Endothelial cell of umbilical vein (primary cell): ENCODE results near the gene TEX47. TPM values are rescaled to one million over a fixed set of nuclear protein-coding genes. Genes with fewer than 3 reads are reported as not detected.

Source experiments
- BruUV-seq: library from RNA; stranded (reverse); fragments of 400-500 nt; replicated peaks from 2 replicates; lab custom pipeline; 2021; lab: Mats Ljungman, UMichigan
- CTCF ChIA-PET: fragments of 300-600, 350-600 bp; sonication (Branson Sonifier 250); formaldehyde crosslinking; loops from one replicate; lab custom pipeline; 2021; ENCODE audit warnings: antibody characterized with exemption, inconsistent platforms; lab: Charles Lee
- POLR2A ChIA-PET: fragments of 300-600, 350-600 bp; sonication (Branson Sonifier 250); formaldehyde crosslinking; loops from one replicate; lab custom pipeline; 2021; ENCODE audit warnings: antibody characterized with exemption, inconsistent platforms; lab: Charles Lee
- DNase-seq: peaks from one replicate; pipeline ENCODE4 v3.0.0-alpha.2; 2011; ENCODE audit warnings: low read depth, low spot score
- FAIRE-seq: peaks from 2 replicates; lab custom pipeline; 2011; peaks lifted over from hg19 to GRCh38; lab: Jason Lieb, UNC
- H2AFZ ChIP-seq: 2 replicates; pipeline ENCODE4 v1.6.0; 2012; ENCODE audit warnings: low read depth, low read length, control low read depth, inconsistent platforms
- H3K27ac ChIP-seq: 2 replicates; pipeline ENCODE4 v1.5.1; 2011; ENCODE audit warnings: low read depth, mild to moderate bottlenecking, control low read depth, low read length, moderate library complexity; ENCODE audit not compliant: insufficient read depth
- H3K27me3 ChIP-seq, 2 experiments: 2 replicates each; pipeline versions ENCODE4 v1.6.0 to v1.6.1; 2011; ENCODE audit warnings: low read length in 2 of 2, mixed read lengths in 1 of 2; ENCODE audit not compliant: control insufficient read depth in 2 of 2, insufficient read depth in 2 of 2
- H3K36me3 ChIP-seq, 2 experiments: 2 replicates in 1 of 2; 3 replicates in 1 of 2; pipeline ENCODE4 v1.5.1; 2011; ENCODE audit warnings: low read length in 2 of 2, mild to moderate bottlenecking in 1 of 2, moderate library complexity in 1 of 2; ENCODE audit not compliant: control insufficient read depth in 2 of 2, insufficient read depth in 2 of 2; ENCODE audit errors: extremely low read depth in 1 of 2
- H3K4me1 ChIP-seq: 3 replicates; pipeline ENCODE4 v1.5.1; 2011; ENCODE audit warnings: mild to moderate bottlenecking, low read length; ENCODE audit not compliant: control insufficient read depth, insufficient read depth; ENCODE audit errors: extremely low read depth
- H3K4me2 ChIP-seq: 2 replicates; pipeline ENCODE4 v1.6.1; 2011; ENCODE audit warnings: low read length, control low read depth, mixed read lengths; ENCODE audit not compliant: insufficient read depth
- H3K4me3 ChIP-seq, 3 experiments: fragments of 200-600 bp in 1 of 3; sonication (generic), shearing (Covaris generic) in 1 of 3; replicated peaks in 1 of 3; 2 replicates each; pipeline ENCODE4 v1.5.1; 2011 to 2016; ENCODE audit warnings: control low read depth in 3 of 3, low read length in 3 of 3, mild to moderate bottlenecking in 2 of 3, inconsistent platforms in 1 of 3, low read depth in 1 of 3, moderate library complexity in 1 of 3; ENCODE audit not compliant: insufficient read depth in 1 of 3
- H3K79me2 ChIP-seq: 2 replicates; pipeline ENCODE4 v1.6.0; 2012; ENCODE audit warnings: low read length, inconsistent platforms; ENCODE audit not compliant: control insufficient read depth, insufficient read depth
- H3K9ac ChIP-seq: replicated peaks from 2 replicates; pipeline ENCODE3; 2011; ENCODE audit warnings: low read length, control low read depth; ENCODE audit not compliant: insufficient read depth; ENCODE audit errors: extremely low read depth
- H3K9me1 ChIP-seq: replicated peaks from 3 replicates; pipeline ENCODE4 v1.6.0; 2011; ENCODE audit warnings: mild to moderate bottlenecking, low read length; ENCODE audit not compliant: control insufficient read depth, insufficient read depth; ENCODE audit errors: extremely low read depth
- H3K9me3 ChIP-seq: replicated peaks from 2 replicates; pipeline ENCODE4 v1.5.1; 2012; ENCODE audit warnings: low read length, inconsistent platforms; ENCODE audit not compliant: control insufficient read depth, insufficient read depth
- H4K20me1 ChIP-seq: replicated peaks from 2 replicates; pipeline ENCODE3; 2011; ENCODE audit warnings: mild to moderate bottlenecking, low read length; ENCODE audit not compliant: control insufficient read depth, insufficient read depth; ENCODE audit errors: extremely low read depth
- CTCF ChIP-seq, 2 donors: IDR thresholded peaks; 1 replicate in 1 of 2; 2 replicates in 1 of 2; pipeline ENCODE4 v1.5.1; 2011; ENCODE audit warnings: low read length in 2 of 2, mild to moderate bottlenecking in 2 of 2, moderate library complexity in 2 of 2, control low read depth in 1 of 2, inconsistent platforms in 1 of 2, low read depth in 1 of 2; ENCODE audit not compliant: insufficient read depth in 1 of 2; ENCODE audit errors: extremely low read depth in 1 of 2
- EZH2 ChIP-seq: IDR thresholded peaks from 2 replicates; pipeline ENCODE4 v1.6.1; 2012; ENCODE audit warnings: borderline replicate concordance, low read depth, mild to moderate bottlenecking, moderate library complexity, low read length, inconsistent platforms; ENCODE audit not compliant: severe bottlenecking
- FOS ChIP-seq: IDR thresholded peaks from 2 replicates; pipeline ENCODE4 v1.6.1; 2011; ENCODE audit warnings: mild to moderate bottlenecking, low read length, moderate library complexity, borderline replicate concordance; ENCODE audit not compliant: insufficient read depth
- GATA2 ChIP-seq: IDR thresholded peaks from 2 replicates; pipeline ENCODE4 v1.7.0; 2011; ENCODE audit warnings: low read depth, mild to moderate bottlenecking, moderate library complexity, mixed read lengths, low read length; ENCODE audit not compliant: insufficient read length, insufficient read depth
- JUN ChIP-seq: IDR thresholded peaks from 2 replicates; pipeline ENCODE4 v1.6.1; 2011; ENCODE audit warnings: borderline replicate concordance, low read depth; ENCODE audit not compliant: insufficient read length, insufficient read depth
- MAX ChIP-seq: IDR thresholded peaks from 2 replicates; pipeline ENCODE4 v1.6.1; 2011; ENCODE audit not compliant: insufficient read depth, insufficient read length
- MYC ChIP-seq: IDR thresholded peaks from one replicate; pipeline ENCODE4 v1.6.1; 2011; ENCODE audit warnings: mild to moderate bottlenecking, low read depth, low read length
- POLR2A ChIP-seq: IDR thresholded peaks from 2 replicates; pipeline ENCODE4 v1.6.1; 2012; ENCODE audit warnings: low read depth, mild to moderate bottlenecking, control low read depth, low read length
- POLR2AphosphoS5 ChIP-seq: IDR thresholded peaks from 2 replicates; pipeline ENCODE4 v1.6.1; 2012; ENCODE audit warnings: low read depth, mild to moderate bottlenecking, control low read depth, low read length, moderate library complexity; ENCODE audit not compliant: insufficient read depth
- dilution Hi-C: fragments of 300-500 bp; cut with MboI; formaldehyde crosslinking; loops from one replicate; pipeline ENCODE4 v1.15.0; 2019; ENCODE audit warnings: low sequenced_read_pairs; ENCODE audit not compliant: extremely low pct_ligation_motif_present
- intact Hi-C: fragments of 100-400 bp; cut with micrococcal nuclease; formaldehyde crosslinking; loops from one replicate; pipeline ENCODE4 v1.10.0; 2022
- polyA plus RNA-seq, 4 experiments: library from polyadenylated mRNA; depleted of rRNA in 3 of 4; stranded (reverse) in 3 of 4; unstranded in 1 of 4; fragments of >200 nt; gene quantifications; 2 replicates each; pipeline versions ENCODE4 v1.2.1 to v1.2.3, GENCODE V29; 2011 to 2012; ENCODE audit warnings: missing spikeins in 1 of 4
- total RNA-seq: library from RNA; stranded (reverse); gene quantifications from 2 replicates; pipeline ENCODE4 v1.2.3, GENCODE V29; 2021

TEX47 gene
- total and polyA plus RNA-seq, 2 donors (not counting 3 experiments of a cell fraction or from before 2014, with no cell fraction given), result not detected

GRCh38 chr7:88772776-88773175 is 22.8 kb downstream of the TEX47 start:
- no peaks in the 10 kb centered on the region for H3K79me2 ChIP-seq
- no peaks in the 10 kb centered on the region for H3K9me1 ChIP-seq
- no peak overlapping the region for H3K4me3 ChIP-seq
- no peaks in the 10 kb centered on the region for H3K27me3 ChIP-seq
- no peaks in the 10 kb centered on the region for H3K36me3 ChIP-seq
- FAIRE-seq (no peak), DNase-seq (peak; percentile 7)
- dilution Hi-C loops, result no loop called here
- H3K9me3 ChIP-seq, result no peaks in the 10 kb centered on the region
- no peak for TF ChIP-seq MYC
- TF ChIP-seq POLR2AphosphoS5, result no peak
- TF ChIP-seq EZH2, result no peak
- TF ChIP-seq MAX, result no peak
- TF ChIP-seq CTCF (IDR thresholded peaks at IDR 0.05; ENCODE audit: extremely low read depth in 1 of 2, insufficient read depth in 1 of 2, low read depth in 1 of 2, low read length in 2 of 2), result no peak
- no peak for TF ChIP-seq JUN
- no peak for TF ChIP-seq POLR2A
- CTCF ChIA-PET, result no interaction called here
- no peak overlapping the region for H2AFZ ChIP-seq
- no TSS peak for BruUV-seq
- no peak overlapping the region for H3K27ac ChIP-seq
- no peak overlapping the region for H3K4me2 ChIP-seq
- no peaks in the 10 kb centered on the region for H4K20me1 ChIP-seq
- POLR2A ChIA-PET, result no interaction called here
- H3K9ac ChIP-seq, result no peak overlapping the region
- intact Hi-C loops, result no loop called here
- H3K4me1 ChIP-seq, result no peaks in the 10 kb centered on the region

- Histone ChIP-seq H3K36me3 (no peaks in the 10 kb centered on the region), H3K9me1 (no peaks in the 10 kb centered on the region), H4K20me1 (no peaks in the 10 kb centered on the region), H3K9me3 (no peaks in the 10 kb centered on the region), H3K4me3 (no peak overlapping the region), H3K4me1 (no peaks in the 10 kb centered on the region), H2AFZ (no peak overlapping the region), H3K27me3 (no peaks in the 10 kb centered on the region), H3K79me2 (no peaks in the 10 kb centered on the region), H3K4me2 (no peak overlapping the region), H3K9ac (no peak overlapping the region), H3K27ac (no peak overlapping the region)
- ChIA-PET POLR2A (no interaction called here), CTCF (no interaction called here)
- FAIRE-seq, result no peak
- BruUV-seq, result no TSS peak
- no peak for TF ChIP-seq POLR2A
- TF ChIP-seq CTCF (IDR thresholded peaks at IDR 0.05; ENCODE audit: extremely low read depth in 1 of 2, insufficient read depth in 1 of 2, low read depth in 1 of 2, low read length in 2 of 2), result no peak
- no peak for TF ChIP-seq MAX
- no peak for TF ChIP-seq POLR2AphosphoS5
- no peak for TF ChIP-seq MYC
- TF ChIP-seq GATA2, result no peak
- no peak for TF ChIP-seq EZH2
- TF ChIP-seq FOS, result no peak
- TF ChIP-seq JUN, result no peak
- DNase-seq, result no peak
- intact Hi-C loops, result no loop called here
- dilution Hi-C loops, result no loop called here
Measured at GRCh38 chr7:88771417-88771816, 24.1 kb downstream of the TEX47 start.
